GM12878 (cell line): ENCODE results near the gene RAP1GAP. TPM values are rescaled to one million over a fixed set of nuclear protein-coding genes. Genes with fewer than 3 reads are reported as not detected.

Source experiments
- BHLHE40 ChIP-seq, 2 experiments: fragments of 450-650 bp in 1 of 2; IDR thresholded peaks; 2 replicates each; pipeline ENCODE4 v1.6.1; 2011 to 2017; ENCODE audit warnings: low read depth in 2 of 2, borderline replicate concordance in 1 of 2, improper control_type of control experiment in 1 of 2, low read length in 1 of 2, mild to moderate bottlenecking in 1 of 2
- E4F1 ChIP-seq: fragments of 450-650 bp; IDR thresholded peaks from 2 replicates; pipeline ENCODE4 v1.6.1; 2018; ENCODE audit warnings: borderline replicate concordance, mild to moderate bottlenecking; ENCODE audit not compliant: partially characterized antibody
- ELK1 ChIP-seq: IDR thresholded peaks from 2 replicates; pipeline ENCODE4 v1.6.1; 2012; ENCODE audit warnings: low read depth, low read length, improper control_type of control experiment
- EP300 ChIP-seq, 2 experiments: fragments of 150-350 bp in 1 of 2; IDR thresholded peaks; 2 replicates each; pipeline ENCODE4 v1.6.1; 2011 to 2012; ENCODE audit warnings: low read depth in 2 of 2, low read length in 2 of 2, borderline replicate concordance in 1 of 2, improper control_type of control experiment in 1 of 2, inconsistent platforms in 1 of 2; ENCODE audit not compliant: control insufficient read depth in 1 of 2
- HDAC6 ChIP-seq: fragments of 200-600 bp; sonication (generic); IDR thresholded peaks from one replicate; pipeline ENCODE4 v1.8.0; 2017; ENCODE audit warnings: antibody characterized with exemption; ENCODE audit not compliant: unreplicated experiment
- JUNB ChIP-seq: IDR thresholded peaks from 2 replicates; pipeline ENCODE4 v1.6.1; 2016; ENCODE audit warnings: antibody characterized with exemption, mild to moderate bottlenecking
- MTA2 ChIP-seq: fragments of 450-650 bp; IDR thresholded peaks from 2 replicates; pipeline ENCODE4 v1.6.1; 2016; ENCODE audit warnings: low read depth, mild to moderate bottlenecking, moderate library complexity
- PKNOX1 ChIP-seq: fragments of 450-650 bp; IDR thresholded peaks from 2 replicates; pipeline ENCODE4 v1.6.1; 2016; ENCODE audit warnings: mild to moderate bottlenecking
- RB1 ChIP-seq: fragments of 450-650 bp; formaldehyde crosslinking; IDR thresholded peaks from 2 replicates; pipeline ENCODE4 v1.6.1; 2017; ENCODE audit warnings: mild to moderate bottlenecking, borderline replicate concordance
- TCF3 ChIP-seq: IDR thresholded peaks from 2 replicates; pipeline ENCODE4 v1.6.1; 2012; ENCODE audit warnings: low read depth, mild to moderate bottlenecking, low read length, borderline replicate concordance; ENCODE audit not compliant: insufficient read depth
- ZNF622 ChIP-seq: fragments of 450-650 bp; IDR thresholded peaks from 2 replicates; pipeline ENCODE4 v1.6.1; 2017; ENCODE audit warnings: mild to moderate bottlenecking, inconsistent platforms
- polyA plus RNA-seq, 11 experiments: library from polyadenylated mRNA; depleted of rRNA in 4 of 11; unstranded in 6 of 11; stranded (reverse) in 5 of 11; fragments of >200 nt; fragmentation: Nextera tagmentation in 4 of 11; fragmentation: Illumina TruSeq in 1 of 11; extraction: Ambion mirVana in 4 of 11; extraction: Trizol in 1 of 11; gene quantifications; 1 replicate in 1 of 11; 2 replicates in 10 of 11; pipeline versions ENCODE4 v1.2.1 to v1.2.3, GENCODE V29; 2011 to 2016; ENCODE audit warnings: inconsistent platforms in 2 of 11, missing spikeins in 2 of 11, low read depth in 1 of 11
- total RNA-seq, 4 experiments: library from RNA; depleted of rRNA in 3 of 4; stranded (reverse); fragments of >200 nt in 3 of 4; fragmentation: Illumina TruSeq in 1 of 4; extraction: Trizol in 1 of 4; gene quantifications; 2 replicates each; pipeline versions ENCODE4 v1.2.1 to v1.2.3, GENCODE V29; 2013 to 2021

Gene RAP1GAP
- total and polyA plus RNA-seq, 10 of the 15 experiments (the other 5 are each of a cell fraction or from before 2014, with no cell fraction given): 0.04 to 0.96 (median 0.09) TPM; not detected in 3

GRCh38 chr1:21576798-21577187 is 92.4 kb downstream of the RAP1GAP start (continued):
- TF ChIP-seq E4F1 (no peak), JUNB (no peak), PKNOX1 (no peak), RB1 (no peak), ELK1 (no peak), ZNF622 (no peak), BHLHE40 (IDR thresholded peaks at IDR 0.05; ENCODE audit: borderline replicate concordance in 1 of 2, low read depth in 2 of 2, low read length in 1 of 2) (no peak), EP300 (IDR thresholded peaks at IDR 0.05; ENCODE audit: borderline replicate concordance in 1 of 2, control insufficient read depth in 1 of 2, low read depth in 2 of 2, low read length in 2 of 2) (no peak), HDAC6 (no peak), MTA2 (no peak), TCF3 (no peak)
